Urothelium cell line (cell line): ENCODE results near the gene PLXNB2.
A peak's percentile ranks its signal among the peaks of the same experiment; 100 is the strongest.
"Not testable (repeated sequence)": the region's sequence is repeated elsewhere in the genome, so short reads cannot be mapped to it uniquely, and the experiment has no call there.

Source experiments
- DNase-seq: peaks from one replicate; pipeline ENCODE4 v3.0.0; 2011; ENCODE audit warnings: low spot score, mixed read lengths
- FAIRE-seq: peaks from 2 replicates; lab custom pipeline; 2011; peaks lifted over from hg19 to GRCh38; lab: Jason Lieb, UNC

The PLXNB2 gene

GRCh38 chr22:50326225-50326955 lies 18.9 kb upstream of the PLXNB2 start:
- DNase-seq: no peak
- FAIRE-seq: no peak

GRCh38 chr22:50325444-50326224 lies 18.2 kb upstream of the PLXNB2 start:
- FAIRE-seq (peak; percentile 23), DNase-seq (no peak)

GRCh38 chr22:50323900-50324299 lies 16.5 kb upstream of the PLXNB2 start:
- DNase-seq (no peak), FAIRE-seq (peak; percentile 80)

GRCh38 chr22:50322382-50323104 lies 15.1 kb upstream of the PLXNB2 start:
- FAIRE-seq, DNase-seq: not testable (repeated sequence)

GRCh38 chr22:50320671-50321325 lies 13.4 kb upstream of the PLXNB2 start:
- FAIRE-seq (no peak), DNase-seq (no peak)

GRCh38 chr22:50320116-50320515 lies 12.7 kb upstream of the PLXNB2 start:
- peak; percentile 5 for FAIRE-seq
- no peak for DNase-seq

GRCh38 chr22:50319503-50319951 lies 12.1 kb upstream of the PLXNB2 start:
- DNase-seq: no peak
- FAIRE-seq: no peak

- FAIRE-seq (peak; percentile 17), DNase-seq (no peak)
These were observed 11.4 kb upstream of the PLXNB2 start for GRCh38 chr22:50318698-50319411.

GRCh38 chr22:50318356-50318697 lies 10.9 kb upstream of the PLXNB2 start:
- no peak for FAIRE-seq

GRCh38 chr22:50317674-50318073 lies 10.2 kb upstream of the PLXNB2 start:
- FAIRE-seq (no peak), DNase-seq (no peak)

More at GRCh38 chr22:50318356-50318697, 10.9 kb upstream of the PLXNB2 start:
- no peak for DNase-seq

- FAIRE-seq: no peak
- no peak for DNase-seq
These were observed 9.7 kb upstream of the PLXNB2 start for GRCh38 chr22:50317178-50317577.

- DNase-seq: no peak
- no peak for FAIRE-seq
These were observed 8.9 kb upstream of the PLXNB2 start for GRCh38 chr22:50316114-50317065.

GRCh38 chr22:50315289-50316113 lies 8.1 kb upstream of the PLXNB2 start:
- FAIRE-seq (peak; percentile 58), DNase-seq (no peak)

GRCh38 chr22:50314455-50315288 lies 7.2 kb upstream of the PLXNB2 start:
- no peak for FAIRE-seq
- DNase-seq: no peak

- FAIRE-seq (no peak), DNase-seq (no peak)
These were observed 6.6 kb upstream of the PLXNB2 start for GRCh38 chr22:50314081-50314454.

GRCh38 chr22:50313600-50313999 lies 6.2 kb upstream of the PLXNB2 start:
- FAIRE-seq (no peak), DNase-seq (no peak)

- DNase-seq: no peak
- FAIRE-seq: no peak
These were observed 5.6 kb upstream of the PLXNB2 start for GRCh38 chr22:50313021-50313420.

- FAIRE-seq: no peak
These were observed 4.9 kb upstream of the PLXNB2 start for GRCh38 chr22:50312371-50312770.

More at GRCh38 chr22:50312371-50312770, 4.9 kb upstream of the PLXNB2 start:
- no peak for DNase-seq
